Activated CD4-positive, alpha-beta T cell treated with anti-CD3 and anti-CD28 coated beads for 1 hour (primary cell): ENCODE data around the gene MAST1.
"Not testable (repeated sequence)": the region's sequence is repeated elsewhere in the genome, so short reads cannot be mapped to it uniquely, and the experiment has no call there.

Source experiments
- DNase-seq: peaks from one replicate; pipeline ENCODE4 v3.0.0-alpha.2; 2020

Gene MAST1

GRCh38 chr19:12873891-12874745 lies 35.8 kb downstream of the MAST1 start:
- DNase-seq: no peak

GRCh38 chr19:12875086-12875485 lies 36.8 kb downstream of the MAST1 start:
- DNase-seq: no peak

- DNase-seq: no peak
These were observed 42.3 kb downstream of the MAST1 start for GRCh38 chr19:12880551-12881171.

GRCh38 chr19:12881172-12881808 lies 43.0 kb downstream of the MAST1 start, which contains the start of gene DNASE2:
Gene DNASE2, minus strand, starts transcription at chr19:12881449. Its CDS starts 74 bp downstream, at chr19:12881375.
- peak; percentile 78 for DNase-seq

- no peak for DNase-seq
These were observed 44.3 kb downstream of the MAST1 start for GRCh38 chr19:12882589-12882988.

- DNase-seq: no peak
These were observed 45.9 kb downstream of the MAST1 start for GRCh38 chr19:12884202-12884601.

- no peak for DNase-seq
These were observed 46.3 kb downstream of the MAST1 start for GRCh38 chr19:12884627-12884925.

- peak; percentile 77 for DNase-seq
These were observed 46.8 kb downstream of the MAST1 start for GRCh38 chr19:12884926-12885748.

GRCh38 chr19:12885749-12886650 lies 47.7 kb downstream of the MAST1 start:
- no peak for DNase-seq

- no peak for DNase-seq
These were observed 48.3 kb downstream of the MAST1 start for GRCh38 chr19:12886651-12886968.

- no peak for DNase-seq
These were observed 48.8 kb downstream of the MAST1 start, which contains the start of gene KLF1 for GRCh38 chr19:12886969-12887747. Gene KLF1, minus strand, starts transcription at chr19:12887201. Its CDS starts 61 bp downstream, at chr19:12887140.

- no peak for DNase-seq
These were observed 49.8 kb downstream of the MAST1 start for GRCh38 chr19:12888006-12888603.

- not testable (repeated sequence) for DNase-seq
These were observed 52.0 kb downstream of the MAST1 start for GRCh38 chr19:12890299-12890786.

GRCh38 chr19:12890787-12891552 lies 52.7 kb downstream of the MAST1 start, which contains the start of gene GCDH:
Gene GCDH, plus strand, starts transcription at chr19:12891160. Its CDS starts 145 bp downstream, at chr19:12891305.
- DNase-seq: peak; percentile 93

GRCh38 chr19:12891553-12892021 lies 53.3 kb downstream of the MAST1 start:
- DNase-seq: no peak

- DNase-seq: no peak
These were observed 55.3 kb downstream of the MAST1 start for GRCh38 chr19:12893582-12893981.

- DNase-seq: no peak
These were observed 58.1 kb downstream of the MAST1 start for GRCh38 chr19:12896460-12896859.

GRCh38 chr19:12899891-12900518 lies 61.7 kb downstream of the MAST1 start:
- DNase-seq: no peak

GRCh38 chr19:12907166-12907565 lies 68.9 kb downstream of the MAST1 start:
- DNase-seq: no peak
